Hypothalamus (tissue), 51 donors: ENCODE measurements around the gene MRPL11.

Source experiments
- DNase-seq, 51 donors: peaks; one replicate each; lab custom pipeline; 2025; lab: John Stamatoyannopoulos, UW

MRPL11 gene

GRCh38 chr11:66438504-66439466 is at the start of gene MRPL11:
Gene MRPL11 (minus strand): TSS chr11:66438848. CDS start chr11:66438754, 94 bp downstream.
- DNase-seq = peak; percentile 52 to 98 (median 84)

DNA sequence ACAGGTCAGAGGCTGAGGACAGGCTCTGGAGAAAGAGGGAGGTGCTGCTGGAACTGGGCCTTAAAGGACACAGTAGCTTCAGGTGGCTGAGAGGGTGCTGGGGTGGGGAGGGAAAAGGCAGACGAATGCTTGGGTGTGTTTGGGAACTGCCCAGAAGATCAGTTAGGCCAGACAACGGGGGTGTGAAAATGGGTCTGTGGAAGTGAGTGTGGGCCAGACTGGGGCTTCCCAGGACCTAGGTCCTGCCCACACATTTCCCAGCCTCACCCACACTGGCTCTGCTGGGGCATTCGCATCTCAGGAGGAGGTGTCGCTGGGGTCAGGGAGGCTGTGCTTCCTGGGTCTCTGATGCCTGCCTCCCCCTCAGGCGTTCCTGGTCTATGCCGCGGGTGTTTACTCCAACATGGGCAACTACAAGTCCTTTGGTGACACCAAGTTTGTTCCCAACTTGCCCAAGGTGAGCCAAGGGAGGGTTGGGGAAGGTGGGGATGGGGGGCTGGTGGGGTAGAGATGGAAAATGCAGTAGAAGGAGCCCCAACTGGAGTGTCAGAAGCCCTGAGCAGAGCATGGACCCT is 46.2 kb upstream of the MRPL11 start:
- DNase-seq = no peak

DNA sequence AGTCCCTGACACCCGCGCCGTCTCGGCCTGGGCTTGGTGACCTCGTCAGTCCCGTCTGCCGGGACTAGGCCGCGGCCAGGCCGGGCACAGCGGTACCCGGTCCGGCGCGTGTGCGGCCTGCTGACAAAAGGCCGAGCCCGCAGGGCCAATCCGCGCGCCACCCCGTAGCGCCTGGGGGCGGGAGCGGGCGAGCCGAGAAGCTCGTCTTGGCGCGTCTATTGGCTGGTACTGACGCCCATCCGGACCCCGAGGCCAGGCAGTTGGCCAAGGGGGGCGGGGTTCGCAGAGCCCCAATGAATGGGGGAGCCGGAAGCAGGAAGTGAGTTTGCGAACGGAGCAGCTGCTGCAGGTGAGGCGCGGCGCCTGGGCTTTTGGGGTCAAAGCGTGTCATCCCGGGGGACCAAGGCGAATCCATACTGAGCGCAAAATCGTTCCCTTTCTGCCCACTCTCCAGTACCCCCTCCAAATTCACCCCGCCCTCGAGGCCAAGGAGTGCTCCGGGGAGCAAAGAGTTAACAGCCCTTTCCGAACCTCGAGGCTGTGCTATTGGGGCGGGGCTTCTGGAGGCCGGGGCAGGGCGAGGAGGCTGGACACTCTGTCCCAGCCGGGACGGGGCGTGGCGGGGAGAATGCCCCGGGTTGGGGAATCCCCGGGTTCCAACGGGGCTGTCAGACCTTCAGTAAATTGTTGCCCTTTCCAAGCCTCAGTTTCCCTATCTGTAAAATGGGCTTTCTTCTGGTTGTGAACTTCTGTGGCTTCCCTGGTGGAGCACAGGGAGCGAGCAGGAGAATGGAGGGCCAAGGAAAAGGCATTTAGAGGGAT is 41.7 kb upstream of the MRPL11 start, which contains the start of gene DPP3:
Gene DPP3, plus strand, starts transcription at position 318 of the 822 bp plus-strand sequence. CDS start 1,767 bp downstream, outside the sequence.
- DNase-seq = peak; percentile 69 to 99 (median 95)

DNA sequence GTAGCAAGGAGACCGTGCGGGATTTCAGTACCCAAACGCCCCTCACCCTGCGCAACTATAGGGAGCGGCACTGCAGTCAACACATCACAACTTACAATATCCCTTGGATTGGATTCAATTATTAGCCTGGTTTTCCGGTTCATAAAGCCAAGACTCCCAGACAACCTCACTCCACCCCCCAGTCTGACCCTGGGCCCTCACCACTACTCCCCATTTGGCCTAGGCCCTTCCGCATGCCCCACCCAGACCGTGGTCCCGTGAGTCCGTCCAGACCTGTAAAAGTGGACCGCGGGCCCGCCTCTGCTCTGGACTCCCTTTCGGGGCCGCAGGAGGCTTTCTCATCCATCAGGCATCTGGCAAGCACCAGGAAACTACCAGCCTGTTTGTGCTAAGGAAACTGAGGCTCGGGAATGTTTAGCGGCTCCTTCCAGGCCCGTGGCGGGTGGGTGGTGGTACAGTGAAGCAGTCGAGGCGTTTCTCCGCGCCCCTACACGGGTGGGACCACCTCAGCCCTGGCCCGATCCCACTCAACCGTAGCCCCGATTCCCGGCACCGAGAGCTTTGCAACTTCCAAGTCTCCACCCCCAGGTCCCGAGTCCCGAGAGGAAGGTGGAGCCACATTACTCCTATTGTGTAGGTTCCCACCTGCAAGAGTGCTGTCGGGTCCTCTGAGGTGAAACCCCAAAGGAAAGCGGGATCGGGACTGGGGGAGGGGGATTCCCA is 40.9 kb upstream of the MRPL11 start:
- DNase-seq = peak in 14 of 51 donors; percentile 29 to 95 (median 50)

- DNase-seq = no peak
Observed at GRCh38 chr11:66478729-66479393, 40.2 kb upstream of the MRPL11 start.

DNA sequence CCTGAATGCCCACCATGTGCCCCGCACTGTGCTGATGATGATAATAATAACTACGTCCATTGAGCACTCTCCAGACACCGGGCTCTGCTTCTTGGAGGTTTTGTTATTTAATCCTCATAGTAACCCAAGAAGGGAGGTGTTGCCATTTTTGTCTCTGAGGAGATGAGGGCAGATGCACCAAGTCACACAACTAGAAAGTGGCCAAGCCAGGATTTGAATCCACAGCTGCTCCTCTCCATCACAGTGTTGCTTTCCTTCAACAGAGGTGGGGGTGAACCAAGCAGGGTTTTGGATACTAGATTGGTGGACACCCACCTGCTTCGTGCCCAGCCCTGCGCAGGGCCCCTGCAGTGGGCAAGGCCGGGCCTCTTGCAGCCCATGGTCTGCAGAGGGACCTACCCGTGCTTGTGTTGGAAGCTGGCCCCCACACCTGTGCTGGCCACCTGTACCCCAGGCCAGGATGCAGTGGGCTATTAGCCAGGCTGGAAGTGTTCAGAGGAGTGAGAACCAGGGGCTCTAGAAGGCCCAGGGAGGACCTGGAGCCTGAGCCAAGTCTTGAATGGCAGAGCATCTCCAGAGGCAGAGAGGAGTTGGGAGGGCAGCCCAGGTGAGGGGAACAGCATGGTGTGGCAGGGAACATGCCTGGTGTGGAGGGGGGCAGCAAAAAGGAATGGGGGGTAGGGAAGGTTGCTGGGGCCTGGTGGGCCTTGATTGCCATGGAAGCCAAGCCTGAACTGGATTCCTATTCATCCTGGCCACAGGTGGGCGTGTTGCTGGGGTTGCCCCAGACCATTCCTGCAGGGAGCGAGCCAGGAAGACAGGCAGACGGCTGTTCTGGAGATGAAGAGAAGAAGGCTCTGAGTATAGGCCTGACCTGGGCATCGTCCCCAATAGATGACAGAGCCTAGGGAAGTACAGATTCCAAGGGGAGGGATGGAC is 38.9 kb upstream of the MRPL11 start:
- peak in 1 of 51 donors; percentile 4 for DNase-seq

GRCh38 chr11:66476841-66477251 is 38.2 kb upstream of the MRPL11 start:
- peak in 5 of 51 donors; percentile 8 to 20 (median 12) for DNase-seq

DNA sequence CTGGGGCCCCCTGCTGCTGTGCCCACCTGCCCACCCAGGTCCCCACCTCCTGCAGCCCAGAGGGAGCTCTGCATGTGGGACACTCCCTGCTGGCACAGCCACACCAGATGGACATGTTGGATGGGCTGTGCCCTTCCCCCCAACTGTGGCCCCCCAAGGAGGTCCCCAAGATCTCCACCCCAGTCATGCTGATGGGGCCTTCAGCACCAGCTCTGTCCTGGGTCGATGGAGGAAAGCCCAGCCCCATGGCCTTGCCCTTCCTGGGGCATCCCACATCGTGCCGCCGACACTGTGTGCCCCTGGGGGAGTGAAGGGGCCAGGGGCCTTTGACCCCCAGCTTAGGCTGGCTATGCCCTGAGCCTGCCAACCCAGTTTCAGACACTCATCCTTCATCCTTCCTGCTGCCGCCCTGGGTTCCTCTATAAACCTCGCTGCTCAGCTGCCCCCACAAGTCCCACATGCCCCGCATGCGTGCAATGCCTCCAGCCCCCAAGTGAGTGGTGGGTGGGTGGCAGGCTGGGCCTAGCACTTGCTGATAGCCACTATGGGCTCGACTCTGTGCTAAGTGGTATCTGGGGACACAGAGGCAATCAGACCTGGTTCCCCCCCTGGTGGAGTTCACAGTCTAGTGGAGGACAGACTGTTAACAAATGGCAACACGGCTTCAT is 37.7 kb upstream of the MRPL11 start:
- no peak for DNase-seq

- DNase-seq = no peak
Observed at GRCh38 chr11:66475349-66476172, 36.9 kb upstream of the MRPL11 start.

DNA sequence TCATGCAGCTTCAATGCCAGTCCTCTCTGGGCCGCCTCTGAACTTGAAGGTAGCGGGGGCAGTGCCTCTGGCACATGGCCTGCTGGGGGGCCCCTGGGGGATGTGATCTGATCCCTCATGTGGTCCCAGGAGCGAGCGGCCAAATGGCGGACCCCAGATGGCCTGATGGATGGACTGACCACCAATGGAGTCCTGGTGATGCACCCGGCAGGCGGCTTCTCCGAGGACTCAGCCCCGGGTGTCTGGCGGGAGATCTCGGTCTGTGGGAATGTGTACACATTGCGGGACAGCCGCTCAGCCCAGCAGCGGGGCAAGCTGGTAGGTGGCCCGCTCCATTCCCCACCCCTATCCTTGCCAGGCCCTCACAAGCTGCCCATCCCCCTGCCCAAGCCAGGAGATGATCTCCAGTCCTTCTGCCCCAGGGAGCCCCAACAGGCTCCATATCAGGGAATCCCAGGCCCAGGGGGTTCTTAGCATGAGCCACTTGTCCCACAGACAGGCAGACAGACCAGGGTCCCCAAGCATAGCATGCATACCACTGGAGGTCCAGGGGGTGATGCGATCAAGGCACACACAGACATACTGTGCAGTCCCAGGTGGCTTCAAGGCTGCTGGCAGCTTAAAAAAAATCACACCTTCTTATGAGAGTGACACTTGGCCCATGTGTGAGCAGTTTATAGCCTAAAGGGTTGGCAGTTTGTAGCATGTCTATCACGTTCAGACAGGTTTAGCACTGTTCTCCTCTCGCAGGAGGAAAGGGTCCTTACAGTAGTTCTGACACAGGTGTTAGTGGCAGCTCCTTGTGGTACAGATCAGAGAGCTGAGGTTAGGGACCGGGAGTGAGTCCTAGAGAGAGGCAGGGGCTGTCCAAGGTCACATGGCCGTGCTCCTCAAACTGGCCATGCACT is 35.2 kb upstream of the MRPL11 start:
- DNase-seq = no peak

DNA sequence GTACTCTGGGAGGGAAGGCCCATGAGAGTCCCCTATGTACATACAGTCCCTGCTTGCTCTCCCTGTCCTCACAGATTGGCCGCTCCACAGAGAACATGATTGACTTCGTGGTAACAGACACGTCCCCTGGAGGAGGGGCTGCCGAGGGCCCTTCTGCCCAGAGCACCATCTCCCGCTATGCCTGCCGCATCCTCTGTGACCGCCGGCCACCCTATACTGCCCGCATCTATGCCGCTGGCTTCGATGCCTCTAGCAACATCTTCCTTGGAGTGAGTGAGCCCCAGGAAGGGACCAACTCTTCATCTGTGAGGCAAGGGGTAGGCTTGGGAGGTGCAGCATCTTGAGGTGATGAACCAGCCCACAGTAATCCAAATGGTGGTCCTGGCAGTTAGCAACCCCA is 34.5 kb upstream of the MRPL11 start:
- DNase-seq = no peak

- no peak for DNase-seq
Observed at GRCh38 chr11:66472054-66472453, 33.4 kb upstream of the MRPL11 start.

DNA sequence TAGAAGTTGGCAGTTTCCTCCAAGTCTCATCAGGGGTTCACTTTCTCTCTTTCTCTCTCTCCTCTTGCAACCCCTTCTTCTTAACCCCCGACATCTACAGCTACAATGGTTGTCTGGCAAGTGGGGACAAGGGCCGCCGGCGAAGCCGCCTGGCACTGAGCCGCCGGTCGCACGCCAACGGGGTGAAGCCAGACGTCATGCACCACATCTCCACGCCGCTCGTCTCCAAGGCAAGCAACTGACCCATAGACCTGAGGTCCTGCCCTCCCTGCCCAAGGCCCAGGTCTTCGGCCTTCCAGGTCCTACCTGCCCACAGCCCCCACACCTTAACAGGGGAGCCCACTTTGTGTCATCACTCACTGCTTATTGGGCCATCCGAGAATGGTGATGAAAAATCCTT is 32.5 kb upstream of the MRPL11 start:
- DNase-seq = no peak

GRCh38 chr11:66470015-66470414 is 31.4 kb upstream of the MRPL11 start:
- no peak for DNase-seq

- no peak for DNase-seq
Observed at GRCh38 chr11:66469441-66469840, 30.8 kb upstream of the MRPL11 start.

- DNase-seq = no peak
Observed at GRCh38 chr11:66468691-66469090, 30.0 kb upstream of the MRPL11 start.
